ENCODE results near the gene AP4M1.

GRCh38 chr7:100111156-100111555 is 9.7 kb downstream of the AP4M1 start:
- TF ChIP-seq POLR2A (IDR thresholded peaks at IDR 0.05): no peak
- TF ChIP-seq, protein P1, sequence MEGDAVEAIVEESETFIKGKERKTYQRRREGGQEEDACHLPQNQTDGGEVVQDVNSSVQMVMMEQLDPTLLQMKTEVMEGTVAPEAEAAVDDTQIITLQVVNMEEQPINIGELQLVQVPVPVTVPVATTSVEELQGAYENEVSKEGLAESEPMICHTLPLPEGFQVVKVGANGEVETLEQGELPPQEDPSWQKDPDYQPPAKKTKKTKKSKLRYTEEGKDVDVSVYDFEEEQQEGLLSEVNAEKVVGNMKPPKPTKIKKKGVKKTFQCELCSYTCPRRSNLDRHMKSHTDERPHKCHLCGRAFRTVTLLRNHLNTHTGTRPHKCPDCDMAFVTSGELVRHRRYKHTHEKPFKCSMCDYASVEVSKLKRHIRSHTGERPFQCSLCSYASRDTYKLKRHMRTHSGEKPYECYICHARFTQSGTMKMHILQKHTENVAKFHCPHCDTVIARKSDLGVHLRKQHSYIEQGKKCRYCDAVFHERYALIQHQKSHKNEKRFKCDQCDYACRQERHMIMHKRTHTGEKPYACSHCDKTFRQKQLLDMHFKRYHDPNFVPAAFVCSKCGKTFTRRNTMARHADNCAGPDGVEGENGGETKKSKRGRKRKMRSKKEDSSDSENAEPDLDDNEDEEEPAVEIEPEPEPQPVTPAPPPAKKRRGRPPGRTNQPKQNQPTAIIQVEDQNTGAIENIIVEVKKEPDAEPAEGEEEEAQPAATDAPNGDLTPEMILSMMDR (IDR thresholded peaks at IDR 0.05): no peak
